B cell (primary cell): ENCODE results near the gene ACAP2. TPM values are rescaled to one million over a fixed set of nuclear protein-coding genes. Genes with fewer than 3 reads are reported as not detected.

Experiments
- ATAC-seq: fragments of 200-7000 bp; cut with Tn5 transposase; one replicate; pipeline ENCODE4 v1.10.0; 2021; ENCODE audit warnings: low read depth, mild to moderate bottlenecking, moderate number of reproducible peaks, moderate library complexity
- CTCF ChIA-PET: fragments of 350-600 bp; sonication (Branson Sonifier 250); formaldehyde crosslinking; loops from one replicate; lab custom pipeline; 2021; ENCODE audit warnings: antibody characterized with exemption, inconsistent platforms; lab: Charles Lee
- POLR2A ChIA-PET: fragments of 350-600 bp; sonication (Branson Sonifier 250); formaldehyde crosslinking; loops from one replicate; lab custom pipeline; 2021; ENCODE audit warnings: antibody characterized with exemption; lab: Charles Lee
- DNase-seq: peaks from one replicate; pipeline ENCODE4 v3.0.0; 2013
- H2AFZ ChIP-seq: 2 replicates; pipeline ENCODE4 v1.6.1; 2012; ENCODE audit warnings: mild to moderate bottlenecking, low read depth, low read length; ENCODE audit not compliant: insufficient read depth, poor library complexity, severe bottlenecking
- H3K27ac ChIP-seq, 2 donors: 1 replicate in 1 of 2; 2 replicates in 1 of 2; pipeline ENCODE4 v1.5.1; 2012 to 2013; ENCODE audit warnings: low read length in 2 of 2, mild to moderate bottlenecking in 2 of 2, moderate library complexity in 1 of 2
- H3K27me3 ChIP-seq, 4 experiments: fragments of 200-600 bp in 1 of 4; sonication (generic) in 1 of 4; replicated peaks in 1 of 4; 1 replicate in 2 of 4; 2 replicates in 2 of 4; pipeline versions ENCODE4 v1.6.1 to v1.7.0; 2013 to 2016; ENCODE audit warnings: low read length in 3 of 4, mild to moderate bottlenecking in 2 of 4, mixed read lengths in 1 of 4, moderate library complexity in 1 of 4; ENCODE audit not compliant: insufficient read depth in 4 of 4, control insufficient read depth in 3 of 4; ENCODE audit errors: control extremely low read depth in 1 of 4
- H3K36me3 ChIP-seq, 2 experiments: replicated peaks in 1 of 2; 1 replicate in 1 of 2; 2 replicates in 1 of 2; pipeline versions ENCODE4 v1.6.1 to v1.7.1; 2013; ENCODE audit warnings: low read length in 1 of 2; ENCODE audit not compliant: insufficient read depth in 2 of 2, control insufficient read depth in 1 of 2; ENCODE audit errors: control extremely low read depth in 1 of 2, extremely low read depth in 1 of 2
- H3K4me1 ChIP-seq, 2 donors: fragments of 200-600 bp in 1 of 2; sonication (generic) in 1 of 2; 1 replicate in 1 of 2; 2 replicates in 1 of 2; pipeline versions ENCODE4 v1.5.1 to v1.6.1; 2013 to 2017; ENCODE audit warnings: low read length in 2 of 2; ENCODE audit not compliant: control insufficient read depth in 2 of 2, insufficient read depth in 2 of 2
- H3K4me2 ChIP-seq: replicated peaks from 2 replicates; pipeline ENCODE3; 2012; ENCODE audit warnings: mild to moderate bottlenecking, low read depth, low read length; ENCODE audit not compliant: poor library complexity, severe bottlenecking
- H3K4me3 ChIP-seq, 5 experiments: fragments of 200-600 bp in 1 of 5; sonication (generic) in 1 of 5; 1 replicate in 3 of 5; 2 replicates in 2 of 5; pipeline versions ENCODE4 v1.5.1 to v1.7.0; 2011 to 2016; ENCODE audit warnings: low read length in 4 of 5, mild to moderate bottlenecking in 4 of 5, low read depth in 2 of 5, control low read depth in 1 of 5, moderate library complexity in 1 of 5; ENCODE audit not compliant: insufficient read depth in 1 of 5; ENCODE audit errors: control extremely low read depth in 1 of 5, extremely low read depth in 1 of 5
- H3K79me2 ChIP-seq: fragments of 200-600 bp; sonication (generic); one replicate; pipeline ENCODE4 v1.6.0; 2016; ENCODE audit warnings: low read length; ENCODE audit not compliant: control insufficient read depth, insufficient read depth
- H3K9ac ChIP-seq: fragments of 200-600 bp; sonication (generic); 2 replicates; pipeline ENCODE4 v1.6.1; 2017; ENCODE audit warnings: mild to moderate bottlenecking, low read length, moderate library complexity
- H3K9me3 ChIP-seq, 3 donors: one replicate each; pipeline versions ENCODE4 v1.6.1 to v1.7.1; 2013; ENCODE audit warnings: low read length in 2 of 3; ENCODE audit not compliant: control insufficient read depth in 2 of 3, insufficient read depth in 1 of 3; ENCODE audit errors: control extremely low read depth in 1 of 3
- H4K20me1 ChIP-seq: 2 replicates; pipeline ENCODE4 v1.6.0; 2012; ENCODE audit warnings: mild to moderate bottlenecking, low read length; ENCODE audit not compliant: insufficient read depth, control insufficient read depth, poor library complexity, severe bottlenecking
- H3K27ac Mint-ChIP-seq: one replicate; pipeline ENCODE4 v1.8.0; 2021; ENCODE audit warnings: mixed read lengths
- H3K27me3 Mint-ChIP-seq: one replicate; pipeline ENCODE4 v1.8.0; 2021; ENCODE audit warnings: mixed read lengths
- H3K4me1 Mint-ChIP-seq: one replicate; pipeline ENCODE4 v1.8.0; 2021; ENCODE audit warnings: mixed read lengths
- H3K4me3 Mint-ChIP-seq: one replicate; pipeline ENCODE4 v1.8.0; 2021; ENCODE audit warnings: mixed read lengths
- H3K9me3 Mint-ChIP-seq: one replicate; pipeline ENCODE4 v1.8.0; 2022; ENCODE audit warnings: mixed read lengths; ENCODE audit not compliant: insufficient read depth
- EZH2 ChIP-seq: IDR thresholded peaks from 2 replicates; pipeline ENCODE4 v1.6.1; 2012; ENCODE audit warnings: borderline replicate concordance, low read depth, mild to moderate bottlenecking, moderate library complexity, low read length; ENCODE audit not compliant: insufficient read depth, poor library complexity, severe bottlenecking
- WGBS: methylation state at CpG from one replicate; pipeline ENCODE4 v1.1.5; 2013; ENCODE audit warnings: missing lambda C conversion rate; ENCODE audit not compliant: insufficient coverage; 5-methylcytosine and 5-hydroxymethylcytosine counted together
- intact Hi-C: fragments of 100-400 bp; cut with micrococcal nuclease; formaldehyde crosslinking; loops from one replicate; pipeline ENCODE4 v1.10.0; 2022
- polyA plus RNA-seq: library from polyadenylated mRNA; depleted of rRNA; stranded (reverse); fragments of >200 nt; gene quantifications from 2 replicates; pipeline ENCODE4 v1.2.3, GENCODE V29; 2012
- total RNA-seq, 2 donors: library from RNA; stranded (reverse); fragments of 120-200 nt in 1 of 2; gene quantifications; 1 replicate in 1 of 2; 2 replicates in 1 of 2; pipeline versions ENCODE4 v1.2.3 to v1.2.4, GENCODE V29; 2013 to 2022
- TF ChIP-seq, protein P1 (sequence below): fragments of 200-600 bp; IDR thresholded peaks from one replicate; pipeline ENCODE4 v1.8.0; 2022; ENCODE audit warnings: antibody characterized with exemption, mild to moderate bottlenecking

Gene ACAP2
- total and polyA plus RNA-seq, 2 donors (not counting 1 experiment from before 2014, with no cell fraction given): 18.6 to 113 TPM

DNA sequence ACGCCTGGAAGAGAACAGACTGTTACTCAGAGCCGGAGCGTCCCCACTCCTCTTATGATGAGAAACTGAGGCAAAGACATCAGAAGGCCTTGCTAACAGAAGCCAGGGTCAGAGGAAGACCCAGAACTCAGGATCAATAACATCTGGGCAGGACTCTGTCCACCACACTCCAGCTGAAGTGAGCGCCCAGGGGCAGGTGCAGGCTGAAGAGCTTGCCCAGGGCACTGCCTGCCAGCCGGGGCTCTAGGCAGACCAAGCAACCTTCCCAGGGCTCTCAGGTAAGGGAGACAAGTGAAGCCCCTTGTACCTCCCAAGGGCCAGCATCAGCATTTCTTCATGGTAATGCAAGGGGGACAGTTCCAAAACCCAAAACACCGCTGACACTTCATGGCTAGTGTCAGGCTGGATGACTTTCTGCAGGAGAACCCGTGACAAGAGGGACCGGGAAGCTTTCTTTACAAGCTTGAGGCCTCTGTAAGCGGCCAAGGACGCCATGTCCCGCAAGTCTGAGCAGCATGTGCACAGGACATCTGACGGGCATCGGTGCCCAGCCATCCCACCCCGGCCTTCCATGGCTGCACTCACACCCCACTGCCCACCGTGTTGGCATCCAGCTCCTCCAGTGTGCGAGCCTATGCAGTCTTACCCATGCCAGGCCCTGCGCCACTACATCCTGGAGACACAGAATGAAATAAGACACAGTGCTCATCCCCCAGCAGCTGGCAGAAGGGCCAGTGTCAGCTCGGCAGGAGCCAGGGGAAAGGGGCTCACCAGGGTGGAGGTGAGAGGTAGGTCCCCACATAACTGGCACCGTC is 186.0 kb downstream of the ACAP2 start:
- H3K9me3 Mint-ChIP-seq: no peaks in the 10 kb centered on the region
- ChIA-PET POLR2A (interaction anchor here (1.0 kb wide), 1 partner anchor 571 kb away, joined by 3 read pairs; the partner anchor contains the start of gene FAM43A), CTCF (interaction anchor here (0.8 to 3.8 kb wide), 9 partner anchors 14 to 575 kb away, joined by 3 to 39 read pairs (median 3); partner anchors contain the start of gene XXYLT1)
- Histone ChIP-seq H3K4me1 (peaks cover 16 to 23% of the 10 kb centered on the region in 2 donors), H4K20me1 (no peaks in the 10 kb centered on the region), H3K36me3 (no peaks in the 10 kb centered on the region), H3K27ac (no peak overlapping the region), H3K9ac (no peak overlapping the region), H3K27me3 (no peaks in the 10 kb centered on the region), H3K79me2 (no peaks in the 10 kb centered on the region), H3K4me3 (no peak overlapping the region), H3K4me2 (no peak overlapping the region), H2AFZ (no peak overlapping the region), H3K9me3 (no peaks in the 10 kb centered on the region)
- no peak overlapping the region for H3K4me3 Mint-ChIP-seq
- peak overlapping the region; percentile 59 for H3K27ac Mint-ChIP-seq
- whole genome bisulfite sequencing: 97% methylated on average over 19 of the region's 19 CpGs
- intact Hi-C loops: loop anchor here (5.0 kb wide), 1 partner anchor 110 kb away; no protein-coding TSS in a partner anchor
- H3K4me1 Mint-ChIP-seq: peaks cover 26% of the 10 kb centered on the region
- ATAC-seq: no peak
- DNase-seq: no peak
- no peaks in the 10 kb centered on the region for H3K27me3 Mint-ChIP-seq
- no peak for TF ChIP-seq EZH2
- TF ChIP-seq, protein P1, sequence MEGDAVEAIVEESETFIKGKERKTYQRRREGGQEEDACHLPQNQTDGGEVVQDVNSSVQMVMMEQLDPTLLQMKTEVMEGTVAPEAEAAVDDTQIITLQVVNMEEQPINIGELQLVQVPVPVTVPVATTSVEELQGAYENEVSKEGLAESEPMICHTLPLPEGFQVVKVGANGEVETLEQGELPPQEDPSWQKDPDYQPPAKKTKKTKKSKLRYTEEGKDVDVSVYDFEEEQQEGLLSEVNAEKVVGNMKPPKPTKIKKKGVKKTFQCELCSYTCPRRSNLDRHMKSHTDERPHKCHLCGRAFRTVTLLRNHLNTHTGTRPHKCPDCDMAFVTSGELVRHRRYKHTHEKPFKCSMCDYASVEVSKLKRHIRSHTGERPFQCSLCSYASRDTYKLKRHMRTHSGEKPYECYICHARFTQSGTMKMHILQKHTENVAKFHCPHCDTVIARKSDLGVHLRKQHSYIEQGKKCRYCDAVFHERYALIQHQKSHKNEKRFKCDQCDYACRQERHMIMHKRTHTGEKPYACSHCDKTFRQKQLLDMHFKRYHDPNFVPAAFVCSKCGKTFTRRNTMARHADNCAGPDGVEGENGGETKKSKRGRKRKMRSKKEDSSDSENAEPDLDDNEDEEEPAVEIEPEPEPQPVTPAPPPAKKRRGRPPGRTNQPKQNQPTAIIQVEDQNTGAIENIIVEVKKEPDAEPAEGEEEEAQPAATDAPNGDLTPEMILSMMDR: no peak
